SH-SY5Y (cell line): ENCODE data around the gene AP2A1.

ENCODE experiments used
- GATA2 ChIP-seq: IDR thresholded peaks from 2 replicates; pipeline ENCODE4 v1.6.1; 2011; ENCODE audit warnings: mild to moderate bottlenecking, low read depth, low read length
- GATA3 ChIP-seq: IDR thresholded peaks from 2 replicates; pipeline ENCODE4 v1.6.1; 2011; ENCODE audit warnings: low read depth, mild to moderate bottlenecking, low read length, moderate library complexity

- TF ChIP-seq GATA2 (no peak), GATA3 (no peak)
These were observed 56.7 kb downstream of the AP2A1 start for GRCh38 chr19:49823472-49823871.
